HCT116 (cell line): ENCODE measurements around the gene HOXC4. TPM values are rescaled to one million over a fixed set of nuclear protein-coding genes. Genes with fewer than 3 reads are reported as not detected.

Source experiments
- ATAC-seq: fragments of 200-7000 bp; cut with Tn5 transposase; 2 replicates; pipeline ENCODE4 v1.9.1; 2020; ENCODE audit warnings: mild to moderate bottlenecking, moderate library complexity
- BruUV-seq: library from RNA; stranded (reverse); fragments of 400-500 nt; replicated peaks from 2 replicates; lab custom pipeline; 2021; lab: Mats Ljungman, UMichigan
- CTCF ChIA-PET: fragments of 300-600 bp; sonication (Branson Sonifier 250); formaldehyde crosslinking; loops from one replicate; lab custom pipeline; 2021; ENCODE audit warnings: antibody characterized with exemption; lab: Charles Lee
- POLR2A ChIA-PET: fragments of 300-600, 350-600 bp; sonication (Branson Sonifier 250); formaldehyde crosslinking; loops from one replicate; lab custom pipeline; 2021; ENCODE audit warnings: antibody characterized with exemption; lab: Charles Lee
- RAD21 ChIA-PET, 2 experiments: fragments of 300-600 bp; sonication (Branson Sonifier 250); formaldehyde crosslinking; loops; one replicate each; lab custom pipeline; 2023; ENCODE audit warnings: low total read pairs in 2 of 2; ENCODE audit not compliant: uncharacterized antibody in 2 of 2, unreplicated experiment in 2 of 2, low non-redundant PET in 1 of 2; lab: Charles Lee
- DNase-seq: peaks from one replicate; pipeline ENCODE4 v3.0.0-alpha.2; 2010; ENCODE audit warnings: low read depth, low spot score
- H2AFZ ChIP-seq: fragments of 200-600 bp; shearing (Covaris generic), sonication (generic); 2 replicates; pipeline ENCODE4 v1.6.1; 2017; ENCODE audit warnings: low read depth, mixed run types, mixed read lengths, antibody characterized with exemption, low read length; ENCODE audit not compliant: poor library complexity, severe bottlenecking
- H3K27ac ChIP-seq: 2 replicates; pipeline ENCODE4 v1.5.1; 2012; ENCODE audit warnings: low read depth, low read length
- H3K27me3 ChIP-seq: fragments of 200-600 bp; sonication (generic); 2 replicates; pipeline ENCODE4 v1.6.1; 2016; ENCODE audit warnings: mixed run types, low read length, mixed read lengths; ENCODE audit not compliant: insufficient read depth
- H3K36me3 ChIP-seq, 2 experiments: fragments of 200-500 bp in 1 of 2; fragments of 200-600 bp in 1 of 2; sonication (Bioruptor generic) in 1 of 2; sonication (generic) in 1 of 2; 2 replicates each; pipeline versions ENCODE4 v1.5.1 to v1.6.1; 2014 to 2016; ENCODE audit warnings: low read length in 2 of 2, inconsistent platforms in 1 of 2, mixed read lengths in 1 of 2, mixed run types in 1 of 2; ENCODE audit not compliant: insufficient read depth in 2 of 2, control insufficient read depth in 1 of 2
- H3K4me1 ChIP-seq, 2 experiments: fragments of 200-600 bp in 1 of 2; sonication (generic) in 1 of 2; 2 replicates each; pipeline versions ENCODE4 v1.5.1 to v1.6.1; 2012 to 2017; ENCODE audit warnings: low read length in 2 of 2, inconsistent platforms in 1 of 2, mild to moderate bottlenecking in 1 of 2, mixed read lengths in 1 of 2, mixed run types in 1 of 2, moderate library complexity in 1 of 2; ENCODE audit not compliant: insufficient read depth in 2 of 2, control insufficient read depth in 1 of 2
- H3K4me2 ChIP-seq: fragments of 200-600 bp; sonication (generic); 2 replicates; pipeline ENCODE4 v1.6.1; 2017; ENCODE audit warnings: mixed run types, low read length, mixed read lengths
- H3K4me3 ChIP-seq, 2 experiments: fragments of 200-600 bp in 1 of 2; sonication (generic) in 1 of 2; replicated peaks in 1 of 2; 2 replicates each; pipeline ENCODE4 v1.5.1; 2011 to 2016; ENCODE audit warnings: low read length in 2 of 2, control low read depth in 1 of 2, low read depth in 1 of 2, mild to moderate bottlenecking in 1 of 2, mixed read lengths in 1 of 2, mixed run types in 1 of 2
- H3K79me2 ChIP-seq: fragments of 200-600 bp; sonication (generic); 2 replicates; pipeline ENCODE4 v1.6.1; 2017; ENCODE audit warnings: mild to moderate bottlenecking, mixed run types, low read length, moderate library complexity, mixed read lengths; ENCODE audit not compliant: insufficient read depth
- H3K9ac ChIP-seq: fragments of 200-600 bp; sonication (generic); 2 replicates; pipeline ENCODE4 v1.6.1; 2016; ENCODE audit warnings: low read length, mixed read lengths
- H3K9me2 ChIP-seq: fragments of 200-600 bp; sonication (generic), shearing (Covaris generic); 2 replicates; pipeline ENCODE4 v1.6.1; 2017; ENCODE audit warnings: mixed run types, mild to moderate bottlenecking, moderate library complexity; ENCODE audit not compliant: insufficient read depth
- H3K9me3 ChIP-seq, 2 experiments: fragments of 200-500 bp in 1 of 2; fragments of 200-600 bp in 1 of 2; sonication (Bioruptor generic) in 1 of 2; sonication (generic) in 1 of 2; 2 replicates each; pipeline ENCODE4 v1.6.1; 2014 to 2017; ENCODE audit warnings: low read length in 2 of 2, mixed read lengths in 2 of 2, inconsistent platforms in 1 of 2, low read depth in 1 of 2, mild to moderate bottlenecking in 1 of 2, mixed run types in 1 of 2, moderate library complexity in 1 of 2; ENCODE audit not compliant: control insufficient read depth in 1 of 2, insufficient read depth in 1 of 2
- H4K20me1 ChIP-seq: fragments of 200-600 bp; sonication (generic), shearing (Covaris generic); 2 replicates; pipeline ENCODE4 v1.6.1; 2017; ENCODE audit warnings: mixed run types, mild to moderate bottlenecking, moderate library complexity; ENCODE audit not compliant: insufficient read depth
- CBX3 ChIP-seq: IDR thresholded peaks from 2 replicates; pipeline ENCODE4 v1.6.1; 2012; ENCODE audit warnings: low read depth
- CEBPB ChIP-seq: IDR thresholded peaks from 2 replicates; pipeline ENCODE4 v1.6.1; 2012; ENCODE audit warnings: low read depth
- CTCF ChIP-seq, 3 experiments: fragments of 200-600 bp in 1 of 3; sonication (generic) in 1 of 3; IDR thresholded peaks in 2 of 3; conservative IDR thresholded peaks in 1 of 3; 2 replicates each; pipeline ENCODE4 v1.5.1; 2012 to 2017; ENCODE audit warnings: low read depth in 2 of 3, low read length in 2 of 3, antibody characterized with exemption in 1 of 3, borderline replicate concordance in 1 of 3, control low read depth in 1 of 3, mild to moderate bottlenecking in 1 of 3, mixed read lengths in 1 of 3, mixed run types in 1 of 3, moderate library complexity in 1 of 3; ENCODE audit not compliant: insufficient read depth in 1 of 3
- ELF1 ChIP-seq: IDR thresholded peaks from 2 replicates; pipeline ENCODE4 v1.6.1; 2012; ENCODE audit warnings: low read depth, borderline replicate concordance
- EZH2 ChIP-seq: fragments of 200-600 bp; sonication (generic); IDR thresholded peaks from 2 replicates; pipeline ENCODE4 v1.6.1; 2017; ENCODE audit warnings: antibody characterized with exemption, mixed run types
- EZH2phosphoT487 ChIP-seq: fragments of 200-600 bp; IDR thresholded peaks from 2 replicates; pipeline ENCODE4 v1.6.1; 2018; ENCODE audit warnings: antibody characterized with exemption, borderline replicate concordance
- FOSL1 ChIP-seq: IDR thresholded peaks from 2 replicates; pipeline ENCODE4 v1.6.1; 2012; ENCODE audit warnings: low read depth
- JUND ChIP-seq: IDR thresholded peaks from 2 replicates; pipeline ENCODE4 v1.6.1; 2012
- MAX ChIP-seq: IDR thresholded peaks from 2 replicates; pipeline ENCODE4 v1.6.1; 2012
- POLR2A ChIP-seq: IDR thresholded peaks from 2 replicates; pipeline ENCODE4 v1.7.0; 2011; ENCODE audit warnings: borderline replicate concordance; ENCODE audit not compliant: insufficient read depth, insufficient read length; ENCODE audit errors: extremely low read depth
- POLR2AphosphoS5 ChIP-seq: IDR thresholded peaks from 2 replicates; pipeline ENCODE4 v1.6.1; 2011; ENCODE audit warnings: mild to moderate bottlenecking, low read depth, low read length, moderate library complexity
- RAD21 ChIP-seq: IDR thresholded peaks from 2 replicates; pipeline ENCODE4 v1.6.1; 2012; ENCODE audit warnings: low read depth, mild to moderate bottlenecking
- REST ChIP-seq: IDR thresholded peaks from 2 replicates; pipeline ENCODE4 v1.6.1; 2012; ENCODE audit warnings: low read depth
- SIN3A ChIP-seq: IDR thresholded peaks from 2 replicates; pipeline ENCODE4 v1.6.1; 2012; ENCODE audit warnings: low read depth
- SRF ChIP-seq: IDR thresholded peaks from 2 replicates; pipeline ENCODE4 v1.6.1; 2012; ENCODE audit warnings: low read depth
- YY1 ChIP-seq: IDR thresholded peaks from 2 replicates; pipeline ENCODE4 v1.6.1; 2011; ENCODE audit warnings: low read length, low read depth, moderate library complexity, mild to moderate bottlenecking; ENCODE audit not compliant: insufficient replicate concordance; ENCODE audit errors: extremely low read depth
- ZNF274 ChIP-seq: fragments of 200-500 bp; sonication (Bioruptor generic); IDR thresholded peaks from 2 replicates; pipeline ENCODE4 v1.6.1; 2014; ENCODE audit warnings: mild to moderate bottlenecking, low read depth, low read length, inconsistent platforms
- intact Hi-C: fragments of 100-400 bp; cut with micrococcal nuclease; formaldehyde crosslinking; loops from 2 replicates; pipeline ENCODE4 v1.10.0; 2022
- total RNA-seq: library from RNA; stranded (reverse); gene quantifications from one replicate; pipeline ENCODE4 v1.2.1, GENCODE V29; 2021; ENCODE audit not compliant: unreplicated experiment

The HOXC4 gene
- total RNA-seq, 1 experiment from 2014 or later: 1.5 TPM

GRCh38 chr12:54033980-54034784 is 19.5 kb upstream of the HOXC4 start:
- DNase-seq (no peak), ATAC-seq (peak; percentile 50)
- CTCF ChIA-PET: interaction anchor here (1.0 to 3.5 kb wide), 3 partner anchors 104 to 167 kb away, joined by 3 to 40 read pairs (median 38); no protein-coding TSS in a partner anchor
- peaks cover 7 to 29% of the 10 kb centered on the region in 2 experiments for H3K4me1 ChIP-seq
- no peaks in the 10 kb centered on the region for H3K27me3 ChIP-seq
- peak overlapping the region; percentile 69 for H3K9ac ChIP-seq
- H3K27ac ChIP-seq: no peak overlapping the region; the same call in 1 of the 2 replicates
- no peaks in the 10 kb centered on the region for H3K79me2 ChIP-seq
- no peaks in the 10 kb centered on the region for H3K36me3 ChIP-seq
- no peaks in the 10 kb centered on the region for H3K9me3 ChIP-seq
- H2AFZ ChIP-seq: no peak overlapping the region
- no peaks in the 10 kb centered on the region for H3K9me2 ChIP-seq
- TF ChIP-seq EZH2: no peak
- TF ChIP-seq SIN3A: no peak
- no peak for TF ChIP-seq RAD21
- TF ChIP-seq JUND: no peak
- no peak for TF ChIP-seq YY1
- no peak for TF ChIP-seq EZH2phosphoT487
- no peak for TF ChIP-seq FOSL1
- no peak for TF ChIP-seq ELF1
- no peak for TF ChIP-seq REST
- no peak for TF ChIP-seq POLR2AphosphoS5
- no peak for TF ChIP-seq CBX3
- no peak for TF ChIP-seq SRF
- TF ChIP-seq ZNF274: no peak
- TF ChIP-seq POLR2A: no peak
- TF ChIP-seq MAX: no peak
- TF ChIP-seq CEBPB: no peak
- no peak for TF ChIP-seq CTCF (IDR thresholded peaks at IDR 0.05 in 2 of 3, conservative IDR thresholded peaks at IDR 0.05 in 1 of 3; ENCODE audit: borderline replicate concordance in 1 of 3, insufficient read depth in 1 of 3, low read depth in 2 of 3, low read length in 2 of 3)
- RAD21 ChIA-PET: interaction anchor here in 1 of 2 experiments (3.0 kb wide), 1 partner anchor 104 kb away, joined by 12 read pairs; no protein-coding TSS in a partner anchor
- BruUV-seq: no TSS peak
- POLR2A ChIA-PET: no interaction called here
- H3K4me3 ChIP-seq: peak overlapping the region; percentile 55 to 77
- H4K20me1 ChIP-seq: no peaks in the 10 kb centered on the region
- intact Hi-C loops: loop anchor here (5.0 kb wide), 1 partner anchor 103 kb away; no protein-coding TSS in a partner anchor
- peak overlapping the region; percentile 100 for H3K4me2 ChIP-seq
